ENCODE data around the gene ANKRD65.

DNA sequence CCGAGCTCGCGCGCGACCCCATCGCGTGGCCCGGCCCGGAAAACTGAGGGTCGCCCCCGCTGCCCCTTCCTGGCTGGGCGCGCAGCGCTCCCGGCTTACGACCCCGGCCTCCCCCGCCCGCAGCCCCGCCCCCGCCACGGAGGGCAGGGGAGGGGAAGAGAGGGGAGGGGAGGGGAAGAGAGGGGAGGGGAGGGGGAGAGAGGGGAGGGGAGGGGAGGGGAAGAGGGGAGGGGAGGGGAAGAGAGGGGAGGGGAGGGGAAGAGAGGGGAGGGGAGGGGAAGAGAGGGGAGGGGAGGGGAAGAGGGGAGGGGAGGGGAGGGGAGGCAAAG lies 6.7 kb upstream of the ANKRD65 start:
- TF ChIP-seq, protein P1, sequence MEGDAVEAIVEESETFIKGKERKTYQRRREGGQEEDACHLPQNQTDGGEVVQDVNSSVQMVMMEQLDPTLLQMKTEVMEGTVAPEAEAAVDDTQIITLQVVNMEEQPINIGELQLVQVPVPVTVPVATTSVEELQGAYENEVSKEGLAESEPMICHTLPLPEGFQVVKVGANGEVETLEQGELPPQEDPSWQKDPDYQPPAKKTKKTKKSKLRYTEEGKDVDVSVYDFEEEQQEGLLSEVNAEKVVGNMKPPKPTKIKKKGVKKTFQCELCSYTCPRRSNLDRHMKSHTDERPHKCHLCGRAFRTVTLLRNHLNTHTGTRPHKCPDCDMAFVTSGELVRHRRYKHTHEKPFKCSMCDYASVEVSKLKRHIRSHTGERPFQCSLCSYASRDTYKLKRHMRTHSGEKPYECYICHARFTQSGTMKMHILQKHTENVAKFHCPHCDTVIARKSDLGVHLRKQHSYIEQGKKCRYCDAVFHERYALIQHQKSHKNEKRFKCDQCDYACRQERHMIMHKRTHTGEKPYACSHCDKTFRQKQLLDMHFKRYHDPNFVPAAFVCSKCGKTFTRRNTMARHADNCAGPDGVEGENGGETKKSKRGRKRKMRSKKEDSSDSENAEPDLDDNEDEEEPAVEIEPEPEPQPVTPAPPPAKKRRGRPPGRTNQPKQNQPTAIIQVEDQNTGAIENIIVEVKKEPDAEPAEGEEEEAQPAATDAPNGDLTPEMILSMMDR (optimal IDR thresholded peaks at IDR 0.05 in 1 of 3, IDR thresholded peaks at IDR 0.05 in 1 of 3, conservative IDR thresholded peaks at IDR 0.05 in 1 of 3; ENCODE audit: extremely low read depth in 1 of 3, insufficient read depth in 2 of 3, low read length in 3 of 3), result no peak
- TF ChIP-seq EZH2 (IDR thresholded peaks at IDR 0.05; ENCODE audit: low read length), result no peak
